DOHH2 (cell line): ENCODE data around the gene SF1.

ENCODE experiments used
- EZH2phosphoT487 ChIP-seq: fragments of 200-600 bp; sonication (generic); IDR thresholded peaks from 2 replicates; pipeline ENCODE4 v1.6.1; 2017; ENCODE audit warnings: borderline replicate concordance, mild to moderate bottlenecking, antibody characterized with exemption, low read length, moderate library complexity, mixed read lengths
- TF ChIP-seq, protein P1 (sequence below): fragments of 200-600 bp; sonication (generic); IDR thresholded peaks from one replicate; pipeline ENCODE4 v1.5.1; 2014; ENCODE audit warnings: antibody characterized with exemption, mild to moderate bottlenecking, low read depth, low read length; ENCODE audit not compliant: poor library complexity, severe bottlenecking

DNA sequence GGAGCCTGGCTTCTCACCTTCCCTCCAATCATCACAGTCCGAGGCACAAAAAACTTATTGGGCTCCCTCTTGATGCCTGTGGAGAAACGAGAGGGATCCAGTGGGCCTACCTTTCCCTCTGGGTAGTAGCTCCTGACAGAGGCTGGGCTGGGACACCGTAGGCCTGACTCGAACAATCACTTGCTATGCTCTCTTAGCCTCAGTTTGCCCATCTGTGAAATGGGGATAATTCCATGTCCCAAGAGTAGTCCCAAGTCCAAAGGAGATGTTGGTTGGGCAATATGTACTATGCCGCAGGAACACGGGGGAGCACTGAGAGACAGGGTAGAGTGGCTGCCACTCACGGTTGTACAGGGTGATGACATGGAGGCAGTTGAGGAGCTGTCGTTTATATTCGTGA is 26.8 kb downstream of the SF1 start:
- TF ChIP-seq, protein P1, sequence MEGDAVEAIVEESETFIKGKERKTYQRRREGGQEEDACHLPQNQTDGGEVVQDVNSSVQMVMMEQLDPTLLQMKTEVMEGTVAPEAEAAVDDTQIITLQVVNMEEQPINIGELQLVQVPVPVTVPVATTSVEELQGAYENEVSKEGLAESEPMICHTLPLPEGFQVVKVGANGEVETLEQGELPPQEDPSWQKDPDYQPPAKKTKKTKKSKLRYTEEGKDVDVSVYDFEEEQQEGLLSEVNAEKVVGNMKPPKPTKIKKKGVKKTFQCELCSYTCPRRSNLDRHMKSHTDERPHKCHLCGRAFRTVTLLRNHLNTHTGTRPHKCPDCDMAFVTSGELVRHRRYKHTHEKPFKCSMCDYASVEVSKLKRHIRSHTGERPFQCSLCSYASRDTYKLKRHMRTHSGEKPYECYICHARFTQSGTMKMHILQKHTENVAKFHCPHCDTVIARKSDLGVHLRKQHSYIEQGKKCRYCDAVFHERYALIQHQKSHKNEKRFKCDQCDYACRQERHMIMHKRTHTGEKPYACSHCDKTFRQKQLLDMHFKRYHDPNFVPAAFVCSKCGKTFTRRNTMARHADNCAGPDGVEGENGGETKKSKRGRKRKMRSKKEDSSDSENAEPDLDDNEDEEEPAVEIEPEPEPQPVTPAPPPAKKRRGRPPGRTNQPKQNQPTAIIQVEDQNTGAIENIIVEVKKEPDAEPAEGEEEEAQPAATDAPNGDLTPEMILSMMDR: no peak
- TF ChIP-seq EZH2phosphoT487: no peak
